ENCODE results near the gene MYCT1. TPM values are rescaled to one million over a fixed set of nuclear protein-coding genes. Genes with fewer than 3 reads are reported as not detected.

Gene MYCT1
- total RNA-seq, result 104 and 116 TPM in 2 replicates

GRCh38 chr6:152697634-152698033, at the start of gene MYCT1:
MYCT1 (plus strand) TSS chr6:152697897; CDS start chr6:152697903, 6 bp downstream.

DNA sequence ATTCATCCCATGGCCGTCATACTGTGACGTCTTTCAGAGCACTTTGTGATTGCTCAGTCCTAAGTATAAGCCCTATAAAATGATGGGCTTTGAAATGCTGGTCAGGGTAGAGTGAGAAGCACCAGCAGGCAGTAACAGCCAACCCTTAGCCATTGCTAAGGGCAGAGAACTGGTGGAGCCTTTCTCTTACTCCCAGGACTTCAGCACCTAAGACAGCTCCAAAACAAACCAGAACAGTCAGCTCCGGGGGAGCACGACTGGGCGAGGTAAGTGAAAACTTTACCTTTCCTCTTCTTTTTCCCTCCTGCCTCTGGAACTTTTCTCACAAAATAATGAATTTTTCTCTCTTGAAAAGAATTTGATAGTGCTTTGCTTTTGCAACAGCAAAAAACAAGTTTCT, 53.0 kb downstream of the MYCT1 start, which contains the start of gene VIP:
VIP (plus strand) TSS at position 104 of the 400 bp plus-strand sequence. CDS start 1,381 bp downstream, outside the sequence.

Other genes starting within 250 kb of the MYCT1 start
- 55.1 and 101 TPM in 2 replicates for gene SYNE1, start 60.5 kb upstream of the MYCT1 start, total RNA-seq
- gene VIP, start 52.9 kb downstream of the MYCT1 start, total RNA-seq, result 1.1 and 1.2 TPM in 2 replicates